OCI-M2 (cell line): ENCODE data around the gene MTAP.

ENCODE experiments used
- DNase-seq: peaks from one replicate; lab custom pipeline; 2025; ENCODE audit not compliant: unreplicated experiment; lab: John Stamatoyannopoulos, UW

MTAP gene

GRCh38 chr9:21804331-21804730 lies 1.9 kb downstream of the MTAP start:
- no peak for DNase-seq

GRCh38 chr9:21804791-21805190 lies 2.4 kb downstream of the MTAP start:
- no peak for DNase-seq

- DNase-seq: no peak
Measured at GRCh38 chr9:21806644-21807043, 4.2 kb downstream of the MTAP start.

GRCh38 chr9:21810388-21810787 lies 8.0 kb downstream of the MTAP start:
- no peak for DNase-seq

GRCh38 chr9:21810881-21811280 lies 8.4 kb downstream of the MTAP start:
- no peak for DNase-seq

- DNase-seq: no peak
Measured at GRCh38 chr9:21811914-21812313, 9.5 kb downstream of the MTAP start.

GRCh38 chr9:21812415-21812814 lies 10.0 kb downstream of the MTAP start:
- DNase-seq: no peak

GRCh38 chr9:21812946-21813568 lies 10.6 kb downstream of the MTAP start:
- DNase-seq: no peak

- peak; percentile 7 for DNase-seq
Measured at GRCh38 chr9:21813575-21814473, 11.4 kb downstream of the MTAP start.

GRCh38 chr9:21815643-21816042 lies 13.2 kb downstream of the MTAP start:
- no peak for DNase-seq

- no peak for DNase-seq
Measured at GRCh38 chr9:21817176-21817575, 14.7 kb downstream of the MTAP start.

GRCh38 chr9:21825637-21826036 lies 23.2 kb downstream of the MTAP start:
- DNase-seq: no peak

- no peak for DNase-seq
Measured at GRCh38 chr9:21828853-21829410, 26.5 kb downstream of the MTAP start.

GRCh38 chr9:21830589-21830988 lies 28.2 kb downstream of the MTAP start:
- DNase-seq: no peak

- DNase-seq: no peak
Measured at GRCh38 chr9:21831841-21832509, 29.5 kb downstream of the MTAP start.

GRCh38 chr9:21833090-21833801 lies 30.8 kb downstream of the MTAP start:
- no peak for DNase-seq

GRCh38 chr9:21835121-21835520 lies 32.7 kb downstream of the MTAP start:
- DNase-seq: no peak

- no peak for DNase-seq
Measured at GRCh38 chr9:21836437-21837161, 34.2 kb downstream of the MTAP start.

- no peak for DNase-seq
Measured at GRCh38 chr9:21837501-21837900, 35.1 kb downstream of the MTAP start.

- DNase-seq: no peak
Measured at GRCh38 chr9:21840647-21841046, 38.2 kb downstream of the MTAP start.
